Measurements from ENCODE around the gene HERPUD1.
"Not testable (repeated sequence)": the region's sequence is repeated elsewhere in the genome, so short reads cannot be mapped to it uniquely, and the experiment has no call there.

HERPUD1 gene

DNA sequence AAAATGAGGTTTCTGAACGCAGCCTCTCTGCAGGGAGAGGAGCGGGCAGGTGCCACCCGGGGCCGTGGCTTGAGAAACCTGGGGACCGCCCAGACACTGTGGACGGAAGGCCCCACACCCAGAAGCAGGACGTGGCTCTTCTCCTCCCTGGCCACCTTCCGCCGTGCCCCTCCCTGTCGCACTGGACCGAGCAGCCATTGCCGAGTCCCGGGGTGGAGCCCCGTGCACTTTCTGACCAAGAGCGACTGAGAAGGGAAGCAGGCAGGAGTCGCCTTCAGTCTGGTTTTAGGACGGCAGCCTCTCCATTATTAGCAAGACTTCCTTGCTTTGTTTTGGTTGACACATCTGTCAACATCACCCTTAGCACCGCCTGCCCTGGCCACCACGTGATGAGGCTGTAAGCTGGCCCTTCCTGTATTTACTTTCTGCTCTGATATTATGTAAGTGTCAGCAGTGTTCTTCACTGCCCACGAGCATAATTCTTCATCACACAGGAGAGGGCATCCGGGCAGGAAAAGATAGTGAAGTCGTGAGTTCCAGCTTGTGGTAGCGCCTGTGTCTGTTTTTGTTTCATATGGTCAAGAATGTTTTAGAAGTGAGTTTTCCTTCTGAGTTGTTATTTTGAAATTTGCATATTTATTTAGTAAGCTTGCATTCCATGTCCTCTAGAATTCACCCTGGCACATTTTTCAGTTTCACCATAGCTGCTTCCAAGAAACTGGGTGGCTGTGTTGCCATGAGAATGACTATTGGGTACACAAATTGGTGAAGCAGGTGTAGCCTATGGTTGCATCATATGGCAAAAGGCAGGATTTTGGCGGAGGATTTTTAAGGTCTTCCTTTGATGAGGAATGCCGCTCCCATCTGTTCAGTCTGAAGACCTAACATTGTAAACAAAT lies 1.0 kb downstream of the HERPUD1 start:
- peak; percentile 57 for DNase-seq
- Histone ChIP-seq H3K36me3 (peaks cover 33% of the 10 kb centered on the region), H3K4me3 (ENCODE audit: low read depth, low read length) (peak overlapping the region; percentile 93), H3K4me1 (peaks cover 19% of the 10 kb centered on the region), H3K27me3 (no peaks in the 10 kb centered on the region), H3K9me3 (no peaks in the 10 kb centered on the region)
- TF ChIP-seq, protein P1, sequence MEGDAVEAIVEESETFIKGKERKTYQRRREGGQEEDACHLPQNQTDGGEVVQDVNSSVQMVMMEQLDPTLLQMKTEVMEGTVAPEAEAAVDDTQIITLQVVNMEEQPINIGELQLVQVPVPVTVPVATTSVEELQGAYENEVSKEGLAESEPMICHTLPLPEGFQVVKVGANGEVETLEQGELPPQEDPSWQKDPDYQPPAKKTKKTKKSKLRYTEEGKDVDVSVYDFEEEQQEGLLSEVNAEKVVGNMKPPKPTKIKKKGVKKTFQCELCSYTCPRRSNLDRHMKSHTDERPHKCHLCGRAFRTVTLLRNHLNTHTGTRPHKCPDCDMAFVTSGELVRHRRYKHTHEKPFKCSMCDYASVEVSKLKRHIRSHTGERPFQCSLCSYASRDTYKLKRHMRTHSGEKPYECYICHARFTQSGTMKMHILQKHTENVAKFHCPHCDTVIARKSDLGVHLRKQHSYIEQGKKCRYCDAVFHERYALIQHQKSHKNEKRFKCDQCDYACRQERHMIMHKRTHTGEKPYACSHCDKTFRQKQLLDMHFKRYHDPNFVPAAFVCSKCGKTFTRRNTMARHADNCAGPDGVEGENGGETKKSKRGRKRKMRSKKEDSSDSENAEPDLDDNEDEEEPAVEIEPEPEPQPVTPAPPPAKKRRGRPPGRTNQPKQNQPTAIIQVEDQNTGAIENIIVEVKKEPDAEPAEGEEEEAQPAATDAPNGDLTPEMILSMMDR (IDR thresholded peaks at IDR 0.05; ENCODE audit: low read depth, low read length) = no peak

DNA sequence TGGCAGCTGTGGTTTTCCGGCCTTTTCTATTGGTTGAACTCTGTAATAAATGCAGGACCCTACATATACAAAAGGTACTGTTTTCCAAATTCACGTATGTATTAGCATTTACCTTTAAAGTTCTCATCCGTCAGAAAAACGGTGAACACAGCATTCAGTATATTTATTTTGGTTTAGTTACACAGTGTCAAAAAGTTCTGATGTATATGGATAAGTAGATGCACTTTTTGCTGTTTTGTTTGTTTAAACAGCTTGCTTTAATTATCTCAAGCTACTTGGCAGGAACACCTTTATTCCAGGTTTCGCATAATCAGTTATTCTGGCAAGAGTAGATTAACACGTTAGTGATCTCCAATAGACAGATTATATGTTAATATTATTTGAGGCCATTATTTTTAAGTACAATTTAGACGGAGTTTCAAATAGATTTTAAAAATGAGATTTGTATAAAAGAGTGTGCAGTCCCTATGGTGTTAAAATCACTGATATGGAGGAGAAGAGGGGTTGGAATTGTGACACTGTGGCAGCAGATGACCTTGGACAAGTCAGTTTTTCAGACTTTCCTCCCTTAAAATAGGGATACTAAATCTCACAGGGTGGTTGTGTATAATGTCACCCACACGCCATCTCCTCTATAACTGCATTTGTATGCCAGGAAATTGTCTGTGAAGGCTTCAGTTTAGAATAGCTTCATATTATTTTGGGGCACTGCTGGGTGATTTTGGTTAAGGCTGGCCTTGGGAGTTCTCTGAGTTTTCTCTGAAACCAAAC lies 2.1 kb downstream of the HERPUD1 start:
- TF ChIP-seq, protein P1 (IDR thresholded peaks at IDR 0.05; ENCODE audit: low read depth, low read length) = no peak
- peaks cover 19% of the 10 kb centered on the region for H3K4me1 ChIP-seq
- H3K9me3 ChIP-seq = no peaks in the 10 kb centered on the region
- H3K27me3 ChIP-seq = no peaks in the 10 kb centered on the region
- no peak for DNase-seq
- peak overlapping the region; percentile 93 for H3K4me3 ChIP-seq (ENCODE audit: low read depth, low read length)
- peaks cover 43% of the 10 kb centered on the region for H3K36me3 ChIP-seq

DNA sequence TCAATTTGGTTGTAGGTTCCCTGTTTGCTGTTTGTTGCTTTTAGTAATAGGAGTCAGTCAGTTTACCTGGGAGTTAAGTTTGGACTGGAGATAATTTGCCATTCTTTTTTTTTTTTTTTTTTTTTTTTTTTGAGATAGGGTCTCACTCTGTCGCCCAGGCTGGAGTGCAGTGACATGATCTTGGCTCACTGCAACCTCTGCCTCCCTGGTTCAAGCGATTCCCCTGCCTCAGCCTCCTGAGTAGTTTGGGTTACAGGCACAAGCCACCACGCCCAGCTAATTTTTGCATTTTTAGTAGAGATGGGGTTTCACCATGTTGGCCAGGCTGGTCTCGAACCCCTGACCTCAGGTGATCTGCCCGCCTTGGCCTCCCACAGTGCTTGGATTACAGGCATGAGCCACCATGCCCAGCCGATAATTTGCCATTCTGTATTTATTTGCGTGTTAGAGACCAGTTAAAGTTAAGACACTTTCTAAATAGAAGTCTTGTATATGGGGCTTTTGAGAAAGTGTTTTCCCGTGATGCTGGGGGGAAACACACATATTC lies 2.7 kb downstream of the HERPUD1 start:
- not testable (repeated sequence) for DNase-seq, H3K27me3 ChIP-seq, H3K9me3 ChIP-seq
- H3K36me3 ChIP-seq = peaks cover 50% of the 10 kb centered on the region
- H3K4me3 ChIP-seq (ENCODE audit: low read depth, low read length) = peak overlapping the region; percentile 93
- peaks cover 19% of the 10 kb centered on the region for H3K4me1 ChIP-seq

DNA sequence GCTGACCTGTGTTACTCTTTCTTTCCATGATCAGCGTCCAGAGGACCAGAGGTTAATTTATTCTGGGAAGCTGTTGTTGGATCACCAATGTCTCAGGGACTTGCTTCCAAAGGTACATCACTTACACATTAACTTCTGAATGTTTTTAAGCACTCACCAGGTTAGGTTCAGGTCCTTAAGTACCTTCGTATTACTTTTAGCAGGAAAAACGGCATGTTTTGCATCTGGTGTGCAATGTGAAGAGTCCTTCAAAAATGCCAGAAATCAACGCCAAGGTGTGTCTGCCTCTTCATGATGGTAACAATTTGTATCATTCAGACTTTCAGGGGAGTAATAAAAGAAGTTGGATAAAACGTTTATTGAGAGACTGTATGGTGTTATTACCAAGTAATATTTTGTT lies 3.3 kb downstream of the HERPUD1 start:
- H3K36me3 ChIP-seq = peaks cover 55% of the 10 kb centered on the region
- peak overlapping the region; percentile 93 for H3K4me3 ChIP-seq (ENCODE audit: low read depth, low read length)
- H3K27me3 ChIP-seq = no peaks in the 10 kb centered on the region
- TF ChIP-seq, protein P1 (IDR thresholded peaks at IDR 0.05; ENCODE audit: low read depth, low read length) = no peak
- no peak for DNase-seq
- H3K4me1 ChIP-seq = peaks cover 19% of the 10 kb centered on the region
- H3K9me3 ChIP-seq = no peaks in the 10 kb centered on the region

DNA sequence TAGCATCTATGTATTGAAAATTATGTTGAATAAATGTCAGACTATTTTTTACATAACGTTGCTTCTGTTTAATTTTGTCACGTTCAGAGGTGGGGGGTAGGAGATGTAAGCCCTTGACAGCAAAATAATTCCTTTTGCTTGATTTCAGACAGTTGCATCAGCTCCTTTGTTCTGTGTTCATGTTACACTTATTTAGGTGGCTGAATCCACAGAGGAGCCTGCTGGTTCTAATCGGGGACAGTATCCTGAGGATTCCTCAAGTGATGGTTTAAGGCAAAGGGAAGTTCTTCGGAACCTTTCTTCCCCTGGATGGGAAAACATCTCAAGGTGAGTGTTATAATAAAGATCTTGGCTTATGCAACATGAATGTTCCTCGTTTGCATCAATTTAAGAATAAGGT lies 4.5 kb downstream of the HERPUD1 start:
- DNase-seq = no peak
- Histone ChIP-seq H3K9me3 (no peaks in the 10 kb centered on the region), H3K4me3 (ENCODE audit: low read depth, low read length) (peak overlapping the region; percentile 93), H3K36me3 (peaks cover 68% of the 10 kb centered on the region), H3K27me3 (no peaks in the 10 kb centered on the region), H3K4me1 (peaks cover 7% of the 10 kb centered on the region)
- TF ChIP-seq, protein P1 (IDR thresholded peaks at IDR 0.05; ENCODE audit: low read depth, low read length) = no peak

DNA sequence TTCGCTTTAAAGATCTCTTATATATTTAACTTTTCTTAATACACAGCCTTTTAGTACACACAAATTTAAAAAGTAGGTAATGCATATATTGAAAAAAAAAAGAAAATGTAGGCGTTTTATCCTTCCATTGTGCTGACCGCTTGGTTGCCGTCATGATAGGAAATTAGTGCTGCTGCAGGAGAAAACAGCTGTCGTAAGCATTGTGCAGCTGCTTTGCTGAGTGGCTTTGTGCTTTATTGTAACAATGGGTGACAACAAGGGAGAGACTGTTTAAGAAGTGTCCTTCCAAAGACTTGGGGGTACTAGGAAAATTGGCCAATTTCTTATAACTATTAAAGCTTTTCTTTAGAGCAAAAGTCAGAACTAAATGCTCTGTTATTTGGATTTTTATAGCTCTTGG lies 5.0 kb downstream of the HERPUD1 start:
- no peaks in the 10 kb centered on the region for H3K27me3 ChIP-seq
- peak overlapping the region; percentile 93 for H3K4me3 ChIP-seq (ENCODE audit: low read depth, low read length)
- TF ChIP-seq, protein P1 (IDR thresholded peaks at IDR 0.05; ENCODE audit: low read depth, low read length) = no peak
- H3K4me1 ChIP-seq = 0 out of 2 replicates have a peak, but pooled peaks cover 7% of the 10 kb centered on the region
- no peaks in the 10 kb centered on the region for H3K9me3 ChIP-seq
- H3K36me3 ChIP-seq = peaks cover 72% of the 10 kb centered on the region
- no peak for DNase-seq
